NOMO-1 treated with DMSO at 0.1 percent for 48 hours (cell line): ENCODE results near the gene DTD1.
"Not testable (repeated sequence)": the region's sequence is repeated elsewhere in the genome, so short reads cannot be mapped to it uniquely, and the experiment has no call there.

Source experiments
- DNase-seq: peaks from one replicate; lab custom pipeline; 2025; ENCODE audit not compliant: unreplicated experiment; lab: John Stamatoyannopoulos, UW

DTD1 gene

DNA sequence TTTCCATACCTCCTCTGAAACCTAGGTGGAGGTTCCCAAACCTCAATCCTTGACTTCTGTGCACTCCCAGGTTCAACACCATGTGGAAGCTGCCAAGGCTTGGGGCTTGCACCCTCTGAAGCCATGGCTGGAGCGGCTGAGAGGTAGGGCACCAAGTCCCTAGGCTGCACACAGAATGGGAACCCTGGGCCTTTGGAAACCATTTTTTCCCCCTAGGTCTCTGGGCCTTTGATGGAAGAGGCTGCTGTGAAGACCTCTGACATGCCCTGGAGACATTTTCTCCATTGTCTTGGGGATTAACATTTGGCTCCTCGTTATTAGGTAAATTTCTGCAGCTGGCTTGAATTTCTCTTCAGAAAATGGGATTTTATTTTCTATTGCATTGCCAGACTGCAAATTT lies 199.2 kb downstream of the DTD1 start:
- not testable (repeated sequence) for DNase-seq

DNA sequence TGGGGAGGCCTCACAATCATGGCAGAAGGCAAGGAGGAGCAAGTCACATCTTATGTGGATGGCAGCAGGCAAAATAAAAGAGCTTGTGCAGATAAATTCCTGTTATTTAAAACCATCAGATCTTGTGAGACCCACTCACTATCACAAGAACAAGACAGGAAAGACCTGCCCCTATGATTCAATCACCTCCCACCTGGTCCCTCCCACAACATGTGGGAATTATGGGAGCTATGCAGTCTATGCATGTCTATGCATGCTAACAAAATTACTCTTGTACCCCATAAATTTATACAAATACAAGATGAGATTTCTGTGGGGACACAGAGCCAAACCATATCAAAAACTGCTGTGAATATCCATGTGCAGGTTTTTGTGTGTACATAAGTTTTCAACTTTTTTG lies 200.2 kb downstream of the DTD1 start:
- no peak for DNase-seq

DNA sequence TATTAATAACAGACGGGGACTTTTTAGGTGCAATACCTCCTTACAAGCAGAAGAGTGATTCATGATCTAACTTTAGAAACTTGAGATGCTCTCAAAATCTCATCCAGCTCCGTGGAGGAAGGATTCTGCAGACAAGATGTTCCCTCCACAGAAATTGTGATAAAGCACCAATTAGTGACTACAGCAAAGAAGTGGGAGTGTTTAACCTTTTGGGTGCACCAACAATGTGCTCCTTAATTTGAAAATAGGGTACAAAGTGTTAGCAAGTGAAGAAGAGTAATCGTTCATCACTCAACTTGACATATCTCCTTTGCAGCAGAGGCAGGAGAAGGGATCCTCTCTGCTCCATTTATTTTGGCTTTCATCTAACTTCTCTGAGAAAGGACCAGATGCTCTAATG lies 202.9 kb downstream of the DTD1 start:
- no peak for DNase-seq

DNA sequence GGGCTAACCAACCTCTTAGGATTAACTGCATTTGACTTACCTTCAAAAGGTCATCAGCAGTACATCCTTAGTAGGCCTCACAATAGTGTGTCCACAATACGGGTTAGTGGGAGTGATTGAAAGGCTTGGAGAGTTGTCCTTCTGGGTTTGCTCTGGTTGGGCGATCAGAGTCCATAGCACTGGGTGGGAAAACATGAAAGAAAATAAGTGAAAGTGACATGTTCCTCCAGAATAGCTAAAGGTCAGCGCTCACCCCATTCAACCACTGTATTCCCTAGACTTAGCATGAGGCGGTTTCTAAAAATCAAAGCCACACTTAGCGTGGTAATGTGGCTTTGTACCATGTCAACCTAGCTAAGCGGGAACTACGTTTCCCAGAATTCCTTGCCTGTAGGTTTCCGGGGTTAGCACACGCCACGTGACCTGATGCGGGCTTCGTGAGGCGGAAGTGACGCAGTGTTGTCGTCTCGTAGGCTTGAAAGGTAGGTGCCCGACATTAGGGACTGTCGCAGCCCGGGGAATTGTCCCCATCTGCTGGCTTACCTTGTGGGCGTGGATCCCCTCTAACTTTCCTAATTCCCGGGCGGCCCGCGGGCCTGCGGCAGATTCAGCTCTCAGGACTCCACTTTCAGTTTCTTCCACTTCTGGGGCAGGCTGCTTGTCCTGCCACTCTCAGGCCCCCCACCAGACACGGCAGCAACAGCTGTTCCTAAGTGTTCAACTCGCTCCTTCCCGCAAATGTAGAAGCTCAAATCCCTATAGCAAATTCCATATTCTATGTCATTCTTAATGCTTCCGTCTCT lies 206.0 kb downstream of the DTD1 start:
- peak; percentile 93 for DNase-seq

DNA sequence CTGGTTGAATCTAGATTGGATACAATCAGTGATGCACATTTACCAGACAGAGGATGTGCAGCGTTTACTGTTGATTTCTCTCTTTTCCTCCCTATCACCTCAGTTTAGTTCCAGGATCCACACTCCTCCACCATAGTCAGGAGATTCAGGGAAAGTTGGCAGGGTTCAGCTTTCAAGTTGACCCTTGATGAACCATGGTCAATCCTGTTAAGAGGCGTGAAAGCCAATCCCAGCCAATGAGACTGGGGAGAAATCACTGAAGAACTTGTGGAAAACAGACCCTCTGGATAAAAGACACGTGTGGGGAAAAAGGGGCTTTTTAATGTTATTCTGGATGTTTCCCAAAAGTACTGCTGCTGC lies 206.6 kb downstream of the DTD1 start:
- no peak for DNase-seq

DNA sequence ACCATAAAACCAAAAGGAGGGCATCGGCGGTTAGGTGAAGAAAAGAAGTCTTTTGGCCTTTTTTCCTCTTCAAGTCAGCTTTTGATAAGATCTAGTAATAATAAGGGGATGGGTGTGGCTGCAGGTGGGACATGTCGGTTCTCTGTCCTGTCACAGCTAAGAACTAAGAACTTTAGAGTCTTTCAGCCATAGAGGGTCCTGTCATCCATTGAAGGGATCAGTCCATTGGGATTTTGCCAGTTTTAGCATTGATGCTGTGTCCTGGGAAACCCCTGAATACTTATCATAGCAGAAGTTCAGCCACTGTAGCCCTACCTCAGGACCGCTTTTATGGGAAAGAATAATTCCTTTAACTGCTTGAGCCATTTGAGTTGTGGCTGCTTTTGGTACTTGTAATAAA lies 207.5 kb downstream of the DTD1 start:
- no peak for DNase-seq

DNA sequence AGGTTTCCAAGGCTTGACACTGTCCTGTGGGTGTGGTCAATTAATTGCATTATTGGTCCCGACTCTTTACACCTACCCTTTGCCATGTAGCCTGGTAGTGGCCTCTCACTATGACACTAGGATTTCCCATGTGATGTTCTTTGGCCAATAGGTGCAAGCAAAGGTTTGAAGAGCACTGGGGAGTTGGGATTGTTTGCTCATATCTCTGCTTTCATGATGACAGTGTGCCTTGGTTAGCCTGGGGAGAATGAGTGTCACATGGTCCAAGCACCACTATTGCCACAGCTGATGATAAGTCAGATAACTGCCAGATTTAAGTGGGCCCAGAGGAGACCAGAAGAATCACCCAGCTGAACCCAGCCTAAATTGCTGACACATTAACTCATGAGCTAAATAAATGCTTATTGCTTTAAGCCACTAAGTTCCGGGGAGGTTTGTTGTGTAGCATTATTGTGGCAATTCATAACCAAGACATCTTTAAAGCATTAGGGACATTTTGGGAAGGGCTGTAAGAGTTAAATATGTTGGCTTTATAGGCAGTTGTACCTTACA lies 208.5 kb downstream of the DTD1 start:
- DNase-seq = no peak

DNA sequence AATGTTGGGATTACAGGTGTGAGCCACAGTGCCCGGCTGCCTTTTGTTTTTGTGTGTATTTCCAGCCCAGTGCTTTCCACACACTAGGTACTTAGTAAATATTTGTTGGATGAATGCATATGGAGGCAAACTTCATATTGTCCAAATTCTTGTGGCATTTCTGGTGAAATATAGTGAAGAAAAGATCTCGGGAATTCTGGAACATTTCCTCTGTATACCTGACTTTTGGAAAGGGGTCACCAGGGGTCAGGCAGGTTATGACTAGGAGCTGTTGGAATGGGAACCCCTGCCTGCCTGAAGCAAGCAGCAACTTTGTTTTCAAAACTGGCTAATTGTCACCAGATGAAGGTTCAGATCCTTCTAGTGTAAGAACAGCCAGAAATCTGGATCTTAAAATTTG lies 213.7 kb downstream of the DTD1 start:
- DNase-seq = no peak

DNA sequence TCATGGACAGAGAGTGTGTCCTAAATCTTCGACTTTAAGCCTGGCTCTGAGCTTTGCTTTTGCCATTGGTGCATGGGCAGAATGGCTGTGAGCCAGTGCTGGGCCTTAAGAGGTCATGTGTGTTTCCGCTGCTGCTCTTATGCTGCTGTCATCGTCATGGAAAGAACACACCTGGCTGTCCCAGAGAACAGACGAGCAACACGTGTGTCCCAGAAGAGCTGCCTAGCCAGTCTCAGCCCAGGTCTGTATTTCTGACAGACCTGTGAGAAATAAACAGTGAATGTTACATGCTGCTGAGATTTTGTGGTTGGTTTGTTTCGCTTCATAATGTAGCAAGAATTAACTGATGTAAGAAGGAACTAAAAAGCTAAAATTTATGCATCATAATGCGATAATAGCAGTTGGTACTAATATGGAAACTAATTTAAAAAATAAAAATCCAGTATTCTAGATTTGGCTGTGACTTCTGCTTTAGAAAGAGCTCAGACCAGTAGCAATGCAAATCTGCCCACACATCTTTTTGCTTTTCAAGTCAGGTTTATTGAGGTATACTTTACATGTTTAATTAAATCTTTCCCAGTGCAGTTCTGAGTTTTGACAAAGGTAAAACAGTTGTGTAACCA lies 214.3 kb downstream of the DTD1 start:
- no peak for DNase-seq

DNA sequence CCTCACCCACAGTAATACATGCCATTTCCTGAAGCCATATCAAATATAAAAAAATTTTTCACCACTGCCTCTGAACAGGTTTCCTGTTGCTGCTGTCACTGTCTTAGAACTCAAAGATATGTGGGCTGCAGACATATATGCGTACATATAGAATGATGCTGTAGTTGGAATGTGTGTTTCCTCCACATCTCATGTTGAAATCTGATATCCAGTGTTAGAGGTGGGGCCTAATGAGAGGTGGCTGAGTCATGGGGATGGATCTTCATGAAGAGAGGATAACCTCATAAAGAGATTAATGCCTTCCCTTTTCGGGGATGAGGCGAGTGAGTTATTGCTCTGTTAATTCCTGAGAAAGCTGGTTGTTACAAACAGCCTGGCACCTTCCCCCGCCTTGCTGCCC lies 218.0 kb downstream of the DTD1 start:
- no peak for DNase-seq

DNA sequence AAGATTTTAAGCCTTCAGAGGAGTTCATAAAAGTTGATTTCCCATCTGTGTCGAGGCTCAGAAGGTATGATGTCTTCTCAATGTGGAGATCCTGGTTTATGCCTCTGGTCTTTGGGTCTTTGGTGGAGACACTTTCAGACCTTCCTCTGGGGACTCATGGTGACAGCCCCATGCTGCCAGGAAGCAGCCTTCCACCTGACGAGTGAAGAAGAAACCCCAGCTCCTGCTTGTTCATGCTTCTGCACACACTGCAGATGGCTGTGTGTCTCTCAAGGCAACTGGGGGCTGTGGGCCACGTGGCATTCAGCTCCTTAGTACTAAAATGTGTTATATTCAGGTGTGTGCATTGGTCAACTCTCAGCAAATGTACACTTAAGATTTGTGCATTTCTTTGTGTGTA lies 220.9 kb downstream of the DTD1 start:
- DNase-seq = no peak

DNA sequence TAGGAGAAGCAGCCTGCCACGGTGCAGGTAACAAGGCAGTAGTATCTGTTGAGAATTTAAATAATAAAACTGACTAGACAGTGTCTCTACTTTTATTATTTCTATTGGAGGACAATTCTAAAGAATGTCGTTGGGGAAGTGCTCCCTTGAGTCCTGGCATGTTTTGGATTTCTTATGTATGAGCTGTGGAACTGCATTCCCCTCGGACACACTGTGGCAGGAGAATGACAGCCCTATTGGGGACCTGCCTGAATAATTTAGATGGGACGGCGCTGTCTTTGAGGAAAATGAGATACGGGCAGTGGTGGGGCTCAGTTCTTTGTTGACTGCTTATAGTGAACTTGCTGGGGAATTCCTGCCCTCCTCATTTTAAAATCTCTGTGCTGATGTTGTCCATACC lies 223.3 kb downstream of the DTD1 start:
- no peak for DNase-seq

DNA sequence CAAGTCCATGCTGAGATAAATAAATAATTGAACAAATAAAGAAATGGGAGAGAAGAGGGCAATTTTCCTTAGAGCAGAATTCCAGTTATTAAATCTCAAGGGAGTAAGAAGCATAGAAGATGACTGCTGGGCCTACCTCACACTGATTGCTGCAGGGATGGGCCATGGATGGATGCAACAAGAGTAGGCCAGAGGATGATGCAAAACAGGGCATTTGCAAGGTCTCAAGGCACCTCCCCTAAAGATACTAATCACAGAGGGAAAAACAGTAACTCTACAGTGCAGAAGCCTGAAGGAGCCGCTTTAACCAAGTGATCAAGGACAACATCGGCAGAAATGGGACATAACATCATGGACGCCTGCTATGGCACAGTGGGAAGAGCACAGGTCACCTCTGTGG lies 224.1 kb downstream of the DTD1 start:
- DNase-seq = no peak

DNA sequence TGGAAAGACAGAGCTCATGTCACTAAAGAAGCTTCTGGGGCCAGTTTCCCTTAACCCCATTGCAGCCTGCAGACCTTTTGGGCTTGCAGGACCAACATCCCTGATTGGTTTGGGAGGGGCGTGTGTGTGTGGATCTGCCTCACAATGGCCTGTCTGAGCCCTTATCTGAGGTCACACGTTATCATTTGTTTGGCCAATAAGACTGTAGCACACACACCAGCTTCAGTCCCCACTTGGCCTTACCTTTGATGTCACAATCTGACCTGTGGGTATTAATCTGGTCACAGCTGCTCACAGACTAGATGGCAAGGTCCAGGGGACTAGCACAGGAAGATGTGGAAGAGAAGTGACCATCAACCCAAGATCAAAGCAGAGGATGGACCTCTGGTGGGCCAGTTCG lies 225.6 kb downstream of the DTD1 start, which contains the start of gene SCP2D1:
TSS of gene SCP2D1 (plus strand) at position 301 of the 400 bp plus-strand sequence. CDS start at position 334, 33 bp downstream.
- DNase-seq = no peak

DNA sequence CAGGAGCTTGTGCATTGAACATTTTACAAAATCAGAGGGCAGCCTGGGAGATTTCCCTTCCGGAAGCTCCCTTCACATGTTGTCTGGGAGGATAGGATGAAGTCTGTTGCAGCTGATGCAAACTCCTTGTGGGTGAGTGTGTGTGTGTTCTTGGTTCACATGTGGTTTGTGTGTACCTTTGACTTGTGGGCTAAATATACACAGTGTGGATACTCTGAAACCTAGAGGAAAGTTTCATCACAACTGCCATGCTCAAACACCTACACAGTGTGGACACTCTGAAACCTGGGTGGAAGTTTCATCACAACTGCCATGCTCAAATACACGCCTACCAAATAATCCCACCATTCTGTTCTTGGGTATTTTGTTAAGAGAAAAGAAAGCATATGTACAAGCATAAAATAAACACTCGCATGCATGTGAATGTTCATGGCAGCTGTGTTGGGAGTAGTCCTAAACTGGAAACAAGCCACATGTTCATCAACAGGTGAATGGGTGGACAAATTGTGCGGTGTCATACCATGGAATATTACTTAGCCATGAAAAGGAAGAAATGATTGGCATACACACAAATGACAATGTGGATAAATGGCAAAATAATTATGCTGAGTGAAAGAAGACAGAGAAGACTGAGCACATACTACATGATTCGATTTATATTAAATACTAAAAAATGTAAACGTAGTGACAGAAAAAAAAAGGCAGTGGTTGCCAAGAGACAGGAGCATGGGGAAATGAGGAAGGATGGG lies 227.5 kb downstream of the DTD1 start:
- no peak for DNase-seq
